Activated naive CD4-positive, alpha-beta T cell treated with anti-CD3 and anti-CD28 coated beads, Interleukin-2, amount 50 U/mL, for 16 hours (primary cell): ENCODE measurements around the gene DTYMK.

Experiments used
- DNase-seq: peaks from one replicate; pipeline ENCODE4 v3.0.0-alpha.2; 2020

DTYMK gene

GRCh38 chr2:241703032-241703604 lies 16.5 kb upstream of the DTYMK start:
- no peak for DNase-seq

GRCh38 chr2:241702155-241703031 lies 15.8 kb upstream of the DTYMK start:
- peak; percentile 95 for DNase-seq

DNA sequence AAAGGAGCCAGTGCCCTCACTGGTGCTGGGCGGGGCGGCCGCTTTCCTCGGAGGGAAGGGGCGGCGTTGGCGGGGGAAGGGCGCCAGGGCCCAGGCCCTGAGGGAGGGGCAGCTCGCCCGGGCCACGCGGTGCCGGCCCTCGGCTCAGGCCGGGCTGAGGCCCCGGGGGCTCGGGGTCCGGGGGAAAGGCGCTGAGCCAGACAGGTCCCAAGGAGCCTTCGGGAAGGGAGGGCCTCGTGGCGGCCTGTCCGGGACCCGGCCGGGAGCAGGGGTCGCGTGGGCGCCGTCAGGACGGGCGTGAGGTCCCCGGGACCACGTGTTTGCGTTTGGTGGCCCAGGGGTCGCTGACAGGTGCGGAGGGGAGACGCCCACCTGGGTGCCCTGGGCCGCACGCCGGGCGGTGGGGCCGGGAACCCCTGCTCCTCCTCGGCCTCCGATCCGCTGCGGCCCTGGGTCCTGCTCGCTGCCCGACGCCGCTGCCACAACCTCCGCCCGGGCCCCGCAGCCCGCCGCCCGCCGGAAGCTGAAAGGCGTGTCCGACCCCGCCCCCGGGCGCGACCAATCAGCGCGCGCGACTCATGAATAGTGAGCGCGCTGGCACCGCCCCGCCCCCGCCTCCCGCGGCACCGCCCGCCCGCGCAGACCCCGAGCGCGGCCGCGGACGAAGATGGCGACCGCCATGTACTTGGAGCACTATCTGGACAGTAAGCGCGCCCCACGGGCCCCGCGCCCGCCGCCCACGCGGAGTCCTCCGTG lies 15.0 kb upstream of the DTYMK start, which contains the start of gene ING5:
TSS of gene ING5 (plus strand) at position 641 of the 756 bp plus-strand sequence. CDS start at position 668, 27 bp downstream.
- DNase-seq = peak; percentile 98

GRCh38 chr2:241701149-241701398 lies 14.5 kb upstream of the DTYMK start:
- DNase-seq = no peak

DNA sequence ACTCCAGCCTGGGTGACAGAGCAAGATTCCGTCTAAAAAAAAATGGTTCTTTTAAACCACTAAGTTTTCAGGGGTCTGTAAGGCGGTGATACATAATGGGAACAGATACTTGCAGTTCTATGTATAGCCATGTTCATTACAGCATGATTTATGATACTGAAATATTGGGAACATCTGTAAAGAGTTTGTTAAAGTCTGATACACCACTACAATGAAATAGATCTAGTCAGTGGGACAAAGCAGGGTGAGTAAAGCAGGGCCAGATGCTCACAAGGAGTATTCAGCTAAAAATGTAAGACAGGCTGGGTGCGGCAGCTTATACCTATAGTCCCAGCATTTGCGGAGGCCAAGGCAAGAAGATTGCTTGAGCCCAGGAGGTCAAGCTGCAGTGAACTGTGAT lies 9.0 kb upstream of the DTYMK start:
- DNase-seq = no peak

GRCh38 chr2:241692448-241692847 lies 5.8 kb upstream of the DTYMK start:
- DNase-seq = no peak

DNA sequence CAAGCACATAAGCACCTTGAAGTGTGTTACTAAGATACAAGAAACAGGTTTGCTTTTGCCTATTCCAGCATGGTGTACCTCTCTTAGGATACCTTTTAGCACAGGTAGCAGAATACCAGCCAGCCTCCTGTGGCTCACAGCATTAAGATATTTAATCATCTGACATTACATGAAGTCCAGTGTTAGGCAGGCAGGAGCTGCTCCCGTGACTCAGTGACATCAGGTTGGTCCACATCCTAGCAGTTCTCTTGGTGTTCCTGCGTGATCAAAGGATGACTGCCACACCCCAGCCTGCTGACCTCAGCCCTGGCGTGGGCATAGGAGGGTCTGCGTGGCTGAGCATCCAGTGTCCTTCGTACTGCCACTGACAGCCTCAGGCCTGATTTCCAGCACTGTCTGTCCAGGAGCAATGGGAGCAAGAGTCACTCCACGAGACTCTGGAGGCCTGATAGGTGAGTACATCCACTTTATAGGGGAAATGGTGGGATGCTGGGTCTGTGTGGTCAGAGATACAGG lies 3.6 kb upstream of the DTYMK start:
- no peak for DNase-seq

DNA sequence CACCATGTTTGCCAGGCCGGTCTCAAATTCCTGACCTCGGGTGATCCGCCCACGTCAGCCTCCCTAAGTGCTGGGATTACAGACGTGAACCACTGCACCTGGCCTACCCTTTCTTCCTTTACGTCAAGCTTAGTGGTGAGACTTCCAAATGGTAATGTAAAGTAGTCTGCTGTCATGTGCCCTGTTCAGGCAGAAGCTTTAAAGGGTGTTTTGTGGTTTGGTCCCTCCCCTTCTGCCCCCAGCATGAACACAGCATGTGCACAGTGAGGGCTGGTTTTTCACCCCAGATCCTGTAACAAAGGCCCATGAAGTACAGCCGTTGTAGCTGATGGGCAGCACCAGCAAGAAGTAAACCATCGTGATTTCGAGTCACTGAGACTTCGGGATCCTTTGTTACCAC lies 2.7 kb upstream of the DTYMK start:
- no peak for DNase-seq

DNA sequence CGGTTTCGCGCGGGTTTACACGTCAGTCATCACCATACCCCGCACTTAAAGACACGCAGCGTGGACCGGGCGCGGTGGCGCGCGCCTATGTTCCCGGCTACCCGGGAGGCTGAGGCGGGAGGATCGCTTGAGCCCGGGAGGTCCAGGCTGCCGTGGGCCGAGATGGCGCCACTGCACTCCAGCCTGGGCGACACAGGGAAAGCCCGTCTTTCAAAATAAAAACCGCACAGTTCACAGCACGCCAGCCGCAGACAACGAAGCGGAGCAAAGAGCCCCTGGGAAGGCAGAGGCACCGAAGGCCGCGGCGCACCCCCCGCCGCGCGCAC lies 328 bp downstream of the DTYMK start:
- DNase-seq = peak; percentile 21

DNA sequence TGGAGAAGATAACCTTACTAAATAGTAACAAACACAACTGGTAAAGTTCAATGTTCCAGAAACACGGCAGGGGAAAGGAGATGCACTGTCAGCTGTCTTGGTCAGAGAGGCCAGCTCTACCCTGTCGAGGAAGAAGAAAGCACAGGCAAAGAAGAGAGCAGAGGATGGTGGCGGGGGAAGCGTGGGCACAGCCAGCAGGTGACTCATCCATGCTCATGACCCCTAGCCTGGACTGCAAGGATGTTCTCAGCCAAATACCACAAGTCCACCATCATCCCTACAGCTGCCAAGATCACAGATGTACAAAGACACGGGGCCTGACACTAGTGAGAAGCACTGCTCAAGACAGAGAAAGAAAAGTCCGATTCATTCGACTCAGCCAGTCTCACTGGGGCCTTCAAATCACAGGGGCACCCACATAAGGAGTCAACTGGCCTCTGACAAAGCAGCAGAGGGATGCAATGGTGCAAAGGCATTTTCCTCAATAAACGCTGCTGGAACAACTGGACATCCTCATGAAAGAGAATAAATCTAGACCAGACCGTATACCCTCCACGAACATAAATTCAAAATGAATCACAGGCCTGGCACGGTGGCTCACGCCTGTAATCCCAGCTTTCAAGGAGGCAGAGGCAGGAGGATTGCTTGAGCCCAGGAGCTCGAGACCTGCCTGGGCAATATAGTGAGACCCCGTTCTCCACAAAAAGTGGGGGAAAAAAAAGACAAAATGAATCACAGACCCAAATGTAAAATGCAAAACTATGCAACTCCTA lies 5.6 kb downstream of the DTYMK start:
- no peak for DNase-seq

- no peak for DNase-seq
Measured at GRCh38 chr2:241680044-241680443, 6.6 kb downstream of the DTYMK start.

- no peak for DNase-seq
Measured at GRCh38 chr2:241678784-241679540, 7.7 kb downstream of the DTYMK start.

GRCh38 chr2:241678307-241678706 lies 8.3 kb downstream of the DTYMK start:
- no peak for DNase-seq

DNA sequence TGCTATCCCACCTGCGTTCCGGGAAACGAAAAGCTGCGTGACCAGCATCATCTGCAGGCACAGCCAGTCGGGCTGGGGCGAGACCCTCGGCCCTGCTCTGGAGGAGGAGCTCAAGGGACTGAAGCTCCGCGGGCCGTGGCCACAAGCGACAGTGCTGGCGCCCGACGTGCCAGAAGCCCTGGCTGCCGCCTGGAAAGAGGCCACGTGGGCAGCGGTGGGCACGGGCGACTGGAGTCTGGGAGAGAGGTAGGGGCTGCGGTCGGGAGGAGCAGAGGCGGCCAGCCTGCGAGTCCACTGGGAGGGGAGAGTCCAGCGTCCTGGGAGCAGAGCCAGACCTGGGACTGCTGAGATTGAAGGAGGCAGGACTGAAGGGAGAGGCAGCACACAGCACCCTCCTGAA lies 9.2 kb downstream of the DTYMK start:
- DNase-seq = no peak

GRCh38 chr2:241676665-241677064 lies 9.9 kb downstream of the DTYMK start:
- DNase-seq = no peak

- no peak for DNase-seq
Measured at GRCh38 chr2:241675885-241676284, 10.7 kb downstream of the DTYMK start.

DNA sequence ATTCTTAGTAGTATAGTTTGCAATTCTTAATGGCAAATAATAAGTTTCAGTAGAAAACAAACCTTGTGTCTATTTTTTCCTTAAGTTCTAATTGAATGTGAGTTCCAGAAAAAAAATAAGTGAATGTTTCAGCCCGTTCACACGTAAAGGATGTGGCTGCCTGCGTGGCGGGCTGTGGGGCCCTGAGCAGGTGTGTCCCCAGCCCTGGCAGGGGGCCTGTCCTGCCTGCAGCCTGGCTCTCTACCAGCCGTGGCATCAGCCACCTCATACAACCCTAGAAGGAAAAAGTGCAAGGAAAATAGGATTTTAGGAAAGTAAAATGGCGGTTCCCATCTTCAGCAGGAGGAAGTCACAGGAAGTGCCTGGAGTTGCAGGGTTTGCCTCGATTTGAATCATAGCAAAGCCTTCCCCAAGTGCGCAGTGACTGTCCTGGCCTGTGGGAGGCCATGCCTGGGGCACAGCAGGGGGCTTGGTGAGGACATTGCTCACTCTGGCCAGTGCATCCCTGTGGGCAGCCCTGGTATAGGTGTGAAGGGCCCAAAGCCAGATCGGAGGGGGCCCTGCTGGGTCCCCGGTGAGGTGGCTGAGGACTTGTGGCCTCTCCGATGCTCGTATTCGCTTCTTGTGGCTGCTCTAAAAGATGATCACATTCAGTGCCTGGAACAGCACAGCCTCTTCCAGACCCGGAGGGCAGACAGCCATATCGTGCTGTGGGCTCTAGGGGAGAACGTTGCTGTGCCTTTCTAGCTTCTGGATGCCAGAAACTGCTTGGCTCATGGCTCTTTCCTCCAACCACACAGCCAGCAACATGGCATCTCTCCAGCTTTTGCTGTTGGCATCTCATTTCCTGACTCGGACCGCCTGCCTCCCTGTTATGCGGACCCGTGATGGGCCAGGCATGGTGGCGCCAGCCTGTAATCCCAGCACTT lies 12.6 kb downstream of the DTYMK start:
- DNase-seq = no peak

DNA sequence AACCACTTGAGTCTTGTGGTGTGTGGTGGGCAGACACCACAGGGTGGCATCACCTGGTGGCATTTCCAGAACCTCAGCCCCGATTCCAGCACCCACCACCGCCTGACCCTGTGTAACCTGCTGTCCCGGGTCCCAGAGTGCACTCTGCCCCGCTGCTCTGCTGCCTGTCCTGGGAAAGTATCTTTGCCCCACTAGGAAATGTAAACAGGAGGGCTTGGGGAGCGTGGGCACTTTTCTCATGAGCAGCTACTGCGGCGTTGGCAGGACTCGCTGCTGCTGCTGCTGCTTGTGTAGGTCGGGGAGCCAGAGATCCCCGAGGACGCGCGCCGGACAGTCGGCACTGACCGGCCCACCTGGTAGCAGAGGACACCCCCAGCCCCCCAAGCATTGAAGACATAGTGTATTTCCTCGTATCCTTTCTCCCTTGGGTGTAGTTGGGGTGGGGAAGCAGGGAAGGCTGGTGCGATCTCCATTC lies 13.4 kb downstream of the DTYMK start:
- no peak for DNase-seq

DNA sequence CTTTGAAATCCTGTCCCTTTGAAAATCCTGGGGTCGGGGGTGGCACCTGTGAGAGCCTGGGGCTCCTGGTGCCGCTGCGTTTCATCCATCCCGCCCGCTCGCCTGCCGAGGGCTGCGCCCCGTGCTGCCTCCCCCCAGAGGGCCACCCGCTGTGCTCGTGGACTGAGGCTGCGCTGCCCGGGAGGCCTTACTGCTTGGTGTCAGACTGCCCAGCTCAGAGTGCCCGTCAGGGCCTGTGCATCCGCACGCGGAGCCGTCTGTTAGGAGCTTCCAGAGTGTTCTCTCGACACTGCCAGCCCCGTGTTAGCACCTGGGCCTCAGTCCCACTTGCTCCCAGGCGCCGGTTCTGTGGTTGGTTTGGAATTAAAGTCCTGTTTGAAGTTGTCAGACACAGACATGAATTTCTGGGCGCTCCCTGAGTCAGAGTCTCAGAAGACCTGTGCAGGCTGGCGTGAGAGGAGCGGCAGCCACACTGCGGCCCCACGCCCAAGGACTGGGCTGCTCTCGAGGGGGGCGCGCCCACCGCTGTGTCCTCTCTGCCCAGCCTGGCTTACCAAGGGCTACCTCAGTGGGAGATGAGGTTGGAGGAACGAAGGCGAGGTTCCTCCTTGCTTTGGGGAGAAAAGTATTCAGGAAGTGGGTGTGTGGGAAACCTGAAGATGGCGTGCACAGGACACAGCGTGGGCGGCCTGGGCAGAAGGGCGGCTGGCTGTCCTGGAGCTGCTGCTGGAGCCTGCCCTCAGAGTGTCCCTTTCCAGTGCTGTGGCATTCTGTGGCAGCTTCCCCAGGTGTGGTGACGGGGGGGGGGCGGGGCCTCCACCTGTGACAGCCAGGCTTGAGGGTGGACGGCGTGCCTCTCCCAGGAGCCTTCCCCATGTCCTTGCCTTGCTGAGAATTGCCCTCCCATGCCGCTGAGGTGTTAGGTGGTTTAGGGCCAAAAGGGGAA lies 14.1 kb downstream of the DTYMK start:
- no peak for DNase-seq
